Neural progenitor cell (in vitro differentiated cells): ENCODE measurements around the gene MED27.

Experiments used
- EZH2 ChIP-seq: fragments of 200-600 bp; sonication (generic); IDR thresholded peaks from 2 replicates; pipeline ENCODE4 v1.6.1; 2017; ENCODE audit warnings: antibody characterized with exemption, mild to moderate bottlenecking, moderate library complexity
- TF ChIP-seq, protein P1 (sequence below): fragments of 200-600 bp; sonication (generic); IDR thresholded peaks from 2 replicates; pipeline ENCODE4 v1.5.1; 2017; ENCODE audit warnings: antibody characterized with exemption, mild to moderate bottlenecking

DNA sequence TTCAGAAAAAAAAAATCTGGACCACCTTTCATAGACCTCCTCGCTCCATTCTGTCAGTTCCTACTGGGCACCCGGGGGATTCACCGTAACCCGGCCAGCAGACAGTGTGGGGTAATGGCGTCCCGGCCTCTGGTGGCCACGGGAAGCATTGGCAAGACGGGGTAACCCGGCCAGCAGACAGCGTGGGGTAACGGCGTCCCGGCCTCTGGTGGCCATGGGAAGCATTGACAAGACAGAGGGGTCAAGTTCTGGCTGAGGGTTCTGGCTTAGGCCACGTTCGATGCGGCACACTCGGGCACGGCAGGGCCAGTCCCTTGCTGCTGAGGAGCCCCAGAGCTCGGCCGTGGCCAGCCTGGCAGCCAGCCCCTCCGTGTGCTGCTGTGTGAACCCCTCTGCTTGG lies 223.6 kb downstream of the MED27 start:
- TF ChIP-seq EZH2: no peak
- TF ChIP-seq, protein P1, sequence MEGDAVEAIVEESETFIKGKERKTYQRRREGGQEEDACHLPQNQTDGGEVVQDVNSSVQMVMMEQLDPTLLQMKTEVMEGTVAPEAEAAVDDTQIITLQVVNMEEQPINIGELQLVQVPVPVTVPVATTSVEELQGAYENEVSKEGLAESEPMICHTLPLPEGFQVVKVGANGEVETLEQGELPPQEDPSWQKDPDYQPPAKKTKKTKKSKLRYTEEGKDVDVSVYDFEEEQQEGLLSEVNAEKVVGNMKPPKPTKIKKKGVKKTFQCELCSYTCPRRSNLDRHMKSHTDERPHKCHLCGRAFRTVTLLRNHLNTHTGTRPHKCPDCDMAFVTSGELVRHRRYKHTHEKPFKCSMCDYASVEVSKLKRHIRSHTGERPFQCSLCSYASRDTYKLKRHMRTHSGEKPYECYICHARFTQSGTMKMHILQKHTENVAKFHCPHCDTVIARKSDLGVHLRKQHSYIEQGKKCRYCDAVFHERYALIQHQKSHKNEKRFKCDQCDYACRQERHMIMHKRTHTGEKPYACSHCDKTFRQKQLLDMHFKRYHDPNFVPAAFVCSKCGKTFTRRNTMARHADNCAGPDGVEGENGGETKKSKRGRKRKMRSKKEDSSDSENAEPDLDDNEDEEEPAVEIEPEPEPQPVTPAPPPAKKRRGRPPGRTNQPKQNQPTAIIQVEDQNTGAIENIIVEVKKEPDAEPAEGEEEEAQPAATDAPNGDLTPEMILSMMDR: peak; percentile 39
